Measurements from ENCODE around the gene FBLN1.

The FBLN1 gene

GRCh38 chr22:45516923-45517675, 14.4 kb downstream of the FBLN1 start:
- no peaks in the 10 kb centered on the region for H3K9me3 ChIP-seq (ENCODE audit: control insufficient read depth, low read length)
- peak overlapping the region; percentile 11 for H3K9ac ChIP-seq
- peak overlapping the region; percentile 95 for H3K27ac ChIP-seq
- H3K4me3 ChIP-seq (ENCODE audit: low read depth, low read length) = no peak overlapping the region
- H3K27me3 ChIP-seq (ENCODE audit: control insufficient read depth, insufficient read depth, low read length) = no peaks in the 10 kb centered on the region
- peaks cover 28% of the 10 kb centered on the region for H3K79me2 ChIP-seq
- TF ChIP-seq CTCF (IDR thresholded peaks at IDR 0.05) = no peak
- no peak overlapping the region for H2AFZ ChIP-seq
- no peaks in the 10 kb centered on the region for H3K36me3 ChIP-seq (ENCODE audit: control insufficient read depth, insufficient read depth, low read length)
- H3K4me2 ChIP-seq (ENCODE audit: low read length) = peak overlapping the region; percentile 10
- H3K4me1 ChIP-seq = peaks cover 45% of the 10 kb centered on the region

- no peaks in the 10 kb centered on the region for H3K27me3 ChIP-seq (ENCODE audit: control insufficient read depth, insufficient read depth, low read length)
- no peak overlapping the region for H3K4me2 ChIP-seq (ENCODE audit: low read length)
- H3K79me2 ChIP-seq = peaks cover 28% of the 10 kb centered on the region
- peak overlapping the region; percentile 95 for H3K27ac ChIP-seq
- H3K36me3 ChIP-seq (ENCODE audit: control insufficient read depth, insufficient read depth, low read length) = no peaks in the 10 kb centered on the region
- peaks cover 43% of the 10 kb centered on the region for H3K4me1 ChIP-seq
- no peak overlapping the region for H2AFZ ChIP-seq
- H3K4me3 ChIP-seq (ENCODE audit: low read depth, low read length) = no peak overlapping the region
- no peak overlapping the region for H3K9ac ChIP-seq
- TF ChIP-seq CTCF (IDR thresholded peaks at IDR 0.05) = no peak
- no peaks in the 10 kb centered on the region for H3K9me3 ChIP-seq (ENCODE audit: control insufficient read depth, low read length)
Measured at GRCh38 chr22:45518136-45518535, 15.5 kb downstream of the FBLN1 start.

DNA sequence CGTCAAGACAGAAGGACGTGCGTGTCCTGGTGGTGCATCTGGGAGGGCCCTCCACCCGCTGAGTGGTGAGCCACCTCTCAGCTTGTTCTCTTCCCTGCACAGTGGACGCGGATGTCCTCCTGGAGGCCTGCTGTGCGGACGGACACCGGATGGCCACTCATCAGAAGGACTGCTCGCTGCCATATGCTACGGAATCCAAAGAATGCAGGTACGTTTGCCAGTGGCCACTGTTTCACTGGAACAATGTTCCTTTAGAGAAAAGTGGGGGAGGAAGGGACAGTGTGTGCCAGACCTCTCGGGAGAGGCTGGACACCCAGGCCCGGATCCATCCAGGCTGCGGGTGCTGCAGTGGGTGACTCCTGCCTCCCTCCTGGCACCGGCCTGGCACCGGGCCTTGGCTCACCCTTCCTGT, 15.9 kb downstream of the FBLN1 start:
- no peak overlapping the region for H3K4me2 ChIP-seq (ENCODE audit: low read length)
- H3K4me1 ChIP-seq = peaks cover 42% of the 10 kb centered on the region
- H2AFZ ChIP-seq = no peak overlapping the region
- H3K36me3 ChIP-seq (ENCODE audit: control insufficient read depth, insufficient read depth, low read length) = no peaks in the 10 kb centered on the region
- no peak overlapping the region for H3K9ac ChIP-seq
- H3K79me2 ChIP-seq = peaks cover 28% of the 10 kb centered on the region
- H3K9me3 ChIP-seq (ENCODE audit: control insufficient read depth, low read length) = no peaks in the 10 kb centered on the region
- no peaks in the 10 kb centered on the region for H3K27me3 ChIP-seq (ENCODE audit: control insufficient read depth, insufficient read depth, low read length)
- peak overlapping the region; percentile 95 for H3K27ac ChIP-seq
- H3K4me3 ChIP-seq (ENCODE audit: low read depth, low read length) = no peak overlapping the region
- TF ChIP-seq CTCF (IDR thresholded peaks at IDR 0.05) = no peak

DNA sequence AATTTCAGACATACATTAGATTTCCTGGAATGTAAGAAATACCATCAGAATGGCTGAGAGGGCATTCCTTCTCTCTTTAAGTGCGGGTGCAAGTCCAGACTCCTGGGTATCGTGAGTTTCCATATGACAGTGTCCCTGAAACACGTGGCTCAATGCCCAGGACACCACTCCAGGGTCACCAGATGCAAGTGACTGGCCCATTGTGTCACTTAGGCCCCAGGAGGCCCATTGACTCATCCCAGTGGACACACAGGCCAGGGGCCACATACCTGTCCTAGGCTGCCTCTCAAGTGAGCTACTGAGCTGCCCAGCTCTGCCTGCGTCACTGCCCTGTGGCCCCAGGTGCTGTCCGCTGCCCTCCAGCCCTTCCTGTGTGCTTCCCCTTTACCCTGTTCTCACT, 18.5 kb downstream of the FBLN1 start:
- peaks cover 31% of the 10 kb centered on the region for H3K4me1 ChIP-seq
- no peak overlapping the region for H3K9ac ChIP-seq
- H3K4me3 ChIP-seq (ENCODE audit: low read depth, low read length) = no peak overlapping the region
- peaks cover 14% of the 10 kb centered on the region for H3K79me2 ChIP-seq
- peak overlapping the region; percentile 36 for H3K27ac ChIP-seq
- TF ChIP-seq CTCF (IDR thresholded peaks at IDR 0.05) = no peak
- H3K9me3 ChIP-seq (ENCODE audit: control insufficient read depth, low read length) = no peaks in the 10 kb centered on the region
- H3K27me3 ChIP-seq (ENCODE audit: control insufficient read depth, insufficient read depth, low read length) = no peaks in the 10 kb centered on the region
- no peaks in the 10 kb centered on the region for H3K36me3 ChIP-seq (ENCODE audit: control insufficient read depth, insufficient read depth, low read length)
- H3K4me2 ChIP-seq (ENCODE audit: low read length) = no peak overlapping the region
- no peak overlapping the region for H2AFZ ChIP-seq

DNA sequence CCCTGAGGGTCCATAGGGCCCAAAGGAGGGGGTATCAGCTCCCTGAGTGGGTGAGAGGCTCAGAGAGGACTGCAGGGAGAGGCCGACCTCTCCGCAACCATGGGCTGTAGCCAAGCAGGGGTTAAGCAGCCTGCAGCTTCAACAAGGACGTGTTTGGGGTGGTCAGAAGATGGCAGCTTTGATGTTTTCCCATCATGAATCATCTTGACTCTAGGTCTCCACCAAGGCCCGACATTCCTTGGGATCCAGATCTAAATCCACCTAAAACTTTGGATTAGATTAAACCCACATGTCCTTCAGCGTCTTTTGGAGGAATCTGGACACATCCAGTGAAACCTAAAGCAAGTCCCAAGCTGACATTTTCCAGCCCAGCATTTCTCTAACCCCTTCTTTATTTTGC, 19.8 kb downstream of the FBLN1 start:
- Histone ChIP-seq H3K4me3 (ENCODE audit: low read depth, low read length) (no peak overlapping the region), H3K4me2 (ENCODE audit: low read length) (no peak overlapping the region), H2AFZ (no peak overlapping the region), H3K4me1 (peaks cover 19% of the 10 kb centered on the region), H3K79me2 (peaks cover 9% of the 10 kb centered on the region), H3K9ac (no peak overlapping the region), H3K36me3 (ENCODE audit: control insufficient read depth, insufficient read depth, low read length) (no peaks in the 10 kb centered on the region), H3K9me3 (ENCODE audit: control insufficient read depth, low read length) (no peaks in the 10 kb centered on the region), H3K27ac (no peak overlapping the region), H3K27me3 (ENCODE audit: control insufficient read depth, insufficient read depth, low read length) (no peaks in the 10 kb centered on the region)
- TF ChIP-seq CTCF (IDR thresholded peaks at IDR 0.05) = no peak
